Pancreas (tissue), 10 donors: ENCODE measurements around the gene CDH2. TPM values are rescaled to one million over a fixed set of nuclear protein-coding genes. Genes with fewer than 3 reads are reported as not detected.
A peak's percentile ranks its signal among the peaks of the same experiment; 100 is the strongest.

Experiments
- ATAC-seq, 4 donors: fragments of 200-7000 bp; cut with Tn5 transposase; one replicate each; pipeline versions ENCODE4 v1.8.0 to v1.9.1; 2020; ENCODE audit warnings: mild to moderate bottlenecking in 4 of 4, moderate library complexity in 4 of 4
- DNase-seq, 6 donors: peaks; one replicate each; pipeline ENCODE4 v3.0.0-alpha.2; 2020
- FAIRE-seq: peaks from 2 replicates; lab custom pipeline; 2012; peaks lifted over from hg19 to GRCh38; lab: Jason Lieb, UNC
- H3K27ac ChIP-seq, 4 donors: fragments of 200-600 bp; sonication (generic); 1 replicate in 3 of 4; 2 replicates in 1 of 4; pipeline versions ENCODE4 v1.5.0 to v1.8.0; 2020
- H3K27me3 ChIP-seq, 4 donors: fragments of 200-600 bp; one replicate each; pipeline ENCODE4 v1.8.0; 2021
- H3K36me3 ChIP-seq, 3 donors: fragments of 200-600 bp; sonication (generic) in 1 of 3; one replicate each; pipeline versions ENCODE4 v1.5.0 to v1.8.0; 2020 to 2021
- H3K4me1 ChIP-seq, 3 donors: fragments of 200-600 bp; one replicate each; pipeline ENCODE4 v1.8.0; 2021
- H3K4me3 ChIP-seq, 4 donors: fragments of 200-600 bp; sonication (generic) in 2 of 4; one replicate each; pipeline versions ENCODE4 v1.5.0 to v1.8.0; 2020 to 2021
- H3K9me3 ChIP-seq, 4 donors: fragments of 200-600 bp; one replicate each; pipeline ENCODE4 v1.8.0; 2021
- WGBS, 2 donors: extraction: QIAGEN DNeasy Blood & Tissue Kit; methylation state at CpG; one replicate each; pipeline ENCODE4 v1.1.7; 2013; 5-methylcytosine and 5-hydroxymethylcytosine counted together
- intact Hi-C, 3 donors: fragments of 100-400 bp; cut with DNase I; formaldehyde crosslinking; loops; one replicate each; pipeline versions ENCODE4 v1.11.1 to v1.14.2; 2022
- polyA plus RNA-seq, 2 donors: library from polyadenylated mRNA; stranded (reverse); fragments of 200-250 nt; gene quantifications; one replicate each; pipeline ENCODE4 v1.2.3, GENCODE V29; 2013
- total RNA-seq, 6 donors: library from RNA; stranded (reverse); fragmentation: NEBNext Ultra II Directional in 4 of 6; extraction: Animal tissue kit (Norgen Biotek cat#: 25700) in 4 of 6; gene quantifications; one replicate each; pipeline versions ENCODE4 v1.2.1 to v1.2.4, GENCODE V29; 2021 to 2023
- TF ChIP-seq, protein P1 (sequence below), 4 donors: fragments of 200-600 bp; sonication (generic) in 3 of 4; IDR thresholded peaks; one replicate each; pipeline versions ENCODE4 v1.5.0 to v1.8.0; 2021; ENCODE audit warnings: antibody characterized with exemption in 4 of 4
- donor health status: healthy with polysubstance abuse.
- donor health status: DM: no; HTN: no; CAD: no; lungs with moderate emphysema.
- donor health status: DM: no; HTN: no; CAD: no.
- donor health status: control.
- donor health status: control.
- donor health status: Bipolar disorder and iron deficiency.
- donor health status: DM: yes; HTN: yes; CAD: no.
- donor health status: DM: no; HTN: no; CAD: no.
- donor health status: DM: no; HTN: no; CAD: no.
- donor health status: DM: yes; HTN: yes; CAD: no.

The CDH2 gene
- total and polyA plus RNA-seq, 8 donors = 0.15 to 2.9 (median 0.93) TPM

DNA sequence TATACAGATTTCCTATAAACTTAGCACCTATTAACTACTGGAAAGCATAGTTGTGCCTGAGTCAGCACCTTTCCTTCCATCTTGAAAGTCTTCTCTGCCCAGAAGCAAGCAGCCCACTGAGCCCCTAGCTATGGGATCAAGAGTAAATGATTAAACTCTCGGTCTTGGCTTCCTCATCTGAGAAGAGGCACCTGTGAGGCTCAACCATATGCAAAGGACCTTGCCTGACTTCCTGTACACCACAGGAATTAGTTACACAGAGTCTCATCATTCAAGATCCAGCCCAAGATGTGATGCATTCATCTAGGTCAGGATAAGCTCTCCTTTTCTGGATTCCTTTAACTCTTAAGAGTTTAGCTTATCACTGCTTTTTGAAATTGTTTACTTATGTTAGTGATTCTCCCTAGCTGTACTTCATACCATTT is 96.0 kb downstream of the CDH2 start:
- Histone ChIP-seq H3K27ac (no peak overlapping the region), H3K36me3 (no peaks in the 10 kb centered on the region), H3K9me3 (no peaks in the 10 kb centered on the region), H3K4me1 (no peaks in the 10 kb centered on the region), H3K4me3 (no peak overlapping the region), H3K27me3 (no peaks in the 10 kb centered on the region)
- FAIRE-seq (no peak), ATAC-seq (no peak), DNase-seq (no peak)
- WGBS, 2 donors = 39 to 53% methylated on average over 1 of the region's 1 CpG
- intact Hi-C loops = no loop called here
- TF ChIP-seq, protein P1, sequence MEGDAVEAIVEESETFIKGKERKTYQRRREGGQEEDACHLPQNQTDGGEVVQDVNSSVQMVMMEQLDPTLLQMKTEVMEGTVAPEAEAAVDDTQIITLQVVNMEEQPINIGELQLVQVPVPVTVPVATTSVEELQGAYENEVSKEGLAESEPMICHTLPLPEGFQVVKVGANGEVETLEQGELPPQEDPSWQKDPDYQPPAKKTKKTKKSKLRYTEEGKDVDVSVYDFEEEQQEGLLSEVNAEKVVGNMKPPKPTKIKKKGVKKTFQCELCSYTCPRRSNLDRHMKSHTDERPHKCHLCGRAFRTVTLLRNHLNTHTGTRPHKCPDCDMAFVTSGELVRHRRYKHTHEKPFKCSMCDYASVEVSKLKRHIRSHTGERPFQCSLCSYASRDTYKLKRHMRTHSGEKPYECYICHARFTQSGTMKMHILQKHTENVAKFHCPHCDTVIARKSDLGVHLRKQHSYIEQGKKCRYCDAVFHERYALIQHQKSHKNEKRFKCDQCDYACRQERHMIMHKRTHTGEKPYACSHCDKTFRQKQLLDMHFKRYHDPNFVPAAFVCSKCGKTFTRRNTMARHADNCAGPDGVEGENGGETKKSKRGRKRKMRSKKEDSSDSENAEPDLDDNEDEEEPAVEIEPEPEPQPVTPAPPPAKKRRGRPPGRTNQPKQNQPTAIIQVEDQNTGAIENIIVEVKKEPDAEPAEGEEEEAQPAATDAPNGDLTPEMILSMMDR (IDR thresholded peaks at IDR 0.05) = no peak

- ATAC-seq = no peak
Observed at GRCh38 chr18:28079883-28080282, 97.0 kb downstream of the CDH2 start.

DNA sequence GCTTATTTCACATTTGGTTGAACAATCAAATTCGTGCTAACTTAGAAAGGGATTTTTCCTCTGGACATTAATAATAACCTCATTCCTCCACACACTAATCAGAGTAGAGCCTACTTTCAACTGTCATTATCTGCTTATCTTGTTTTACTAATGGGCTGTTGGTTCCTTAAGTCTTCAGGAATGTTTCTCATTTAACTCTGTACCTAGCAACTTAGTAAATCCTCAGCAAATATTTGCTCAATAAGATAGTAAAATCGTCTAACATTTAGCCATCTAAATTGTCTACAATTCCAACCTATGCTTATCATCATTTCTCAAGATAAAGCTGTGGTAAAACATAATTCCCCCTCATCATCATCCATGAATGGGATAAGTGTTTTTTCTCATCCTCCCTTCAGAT is 98.1 kb downstream of the CDH2 start:
- Histone ChIP-seq H3K27ac (no peak overlapping the region), H3K36me3 (no peaks in the 10 kb centered on the region), H3K4me3 (no peak overlapping the region), H3K9me3 (no peaks in the 10 kb centered on the region), H3K27me3 (no peaks in the 10 kb centered on the region), H3K4me1 (no peaks in the 10 kb centered on the region)
- TF ChIP-seq, protein P1 (IDR thresholded peaks at IDR 0.05) = no peak
- DNase-seq (no peak), ATAC-seq (no peak), FAIRE-seq (no peak)
- 6 to 18% methylated on average over 2 of the region's 2 CpGs for WGBS, 2 donors
- intact Hi-C loops = no loop called here

More at GRCh38 chr18:28079883-28080282, 97.0 kb downstream of the CDH2 start:
- Histone ChIP-seq H3K36me3 (no peaks in the 10 kb centered on the region), H3K4me1 (no peaks in the 10 kb centered on the region), H3K27ac (no peak overlapping the region), H3K9me3 (no peaks in the 10 kb centered on the region), H3K4me3 (no peak overlapping the region), H3K27me3 (no peaks in the 10 kb centered on the region)
- 72 to 89% methylated on average over 2 of the region's 2 CpGs for WGBS, 2 donors
- DNase-seq = no peak
- TF ChIP-seq, protein P1 (IDR thresholded peaks at IDR 0.05) = no peak
- intact Hi-C loops = no loop called here
- no peak for FAIRE-seq

DNA sequence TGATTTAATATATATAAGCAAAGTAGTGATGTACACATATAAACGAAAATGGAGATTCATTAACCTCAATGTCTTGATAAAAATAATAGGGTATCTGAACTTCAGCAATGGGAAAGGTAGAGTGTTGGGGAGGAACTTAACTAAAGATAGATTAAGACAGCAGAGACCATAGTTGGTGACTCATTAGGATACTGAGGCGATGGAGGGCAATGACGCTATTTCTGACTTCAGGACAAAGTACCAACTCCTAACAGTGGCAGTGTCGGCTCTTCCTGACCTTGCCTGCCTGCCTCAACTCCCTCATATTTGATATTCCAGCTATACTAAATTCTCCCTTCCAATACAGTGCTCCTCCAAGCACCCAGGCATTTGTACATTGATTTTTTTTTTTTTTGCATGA is 98.6 kb downstream of the CDH2 start:
- ATAC-seq (no peak), DNase-seq (no peak), FAIRE-seq (no peak)
- intact Hi-C loops = no loop called here
- H3K27ac ChIP-seq = no peak overlapping the region
- no peaks in the 10 kb centered on the region for H3K9me3 ChIP-seq
- no peaks in the 10 kb centered on the region for H3K4me1 ChIP-seq
- H3K27me3 ChIP-seq = no peaks in the 10 kb centered on the region
- H3K36me3 ChIP-seq = no peaks in the 10 kb centered on the region
- H3K4me3 ChIP-seq = no peak overlapping the region
- TF ChIP-seq, protein P1 (IDR thresholded peaks at IDR 0.05) = no peak
- 49% methylated on average over 4 of the region's 4 CpGs for WGBS, 2 donors

GRCh38 chr18:28075501-28075900 is 101.4 kb downstream of the CDH2 start:
- 76 to 89% methylated on average over 3 of the region's 3 CpGs for WGBS, 2 donors
- Histone ChIP-seq H3K36me3 (no peaks in the 10 kb centered on the region), H3K27ac (no peak overlapping the region), H3K4me3 (no peak overlapping the region), H3K9me3 (no peaks in the 10 kb centered on the region), H3K27me3 (no peaks in the 10 kb centered on the region), H3K4me1 (no peaks in the 10 kb centered on the region)
- TF ChIP-seq, protein P1 (IDR thresholded peaks at IDR 0.05) = no peak
- FAIRE-seq = no peak
- ATAC-seq = peak in 2 of 4 donors; percentile 17 to 49
- intact Hi-C loops = no loop called here
- DNase-seq = no peak
